OCI-LY7 (cell line): ENCODE results near the gene SMPDL3A.

Experiments
- CTCF ChIP-seq: fragments of 200-600 bp; sonication (generic); conservative IDR thresholded peaks from 2 replicates; pipeline ENCODE4 v1.5.1; 2014; ENCODE audit warnings: mild to moderate bottlenecking, antibody characterized with exemption, low read length, moderate library complexity, mixed read lengths
- EZH2phosphoT487 ChIP-seq: fragments of 200-600 bp; sonication (generic); IDR thresholded peaks from 2 replicates; pipeline ENCODE4 v1.6.1; 2018; ENCODE audit warnings: low read depth, borderline replicate concordance, mild to moderate bottlenecking, mixed run types, antibody characterized with exemption, low read length, moderate library complexity, mixed read lengths

DNA sequence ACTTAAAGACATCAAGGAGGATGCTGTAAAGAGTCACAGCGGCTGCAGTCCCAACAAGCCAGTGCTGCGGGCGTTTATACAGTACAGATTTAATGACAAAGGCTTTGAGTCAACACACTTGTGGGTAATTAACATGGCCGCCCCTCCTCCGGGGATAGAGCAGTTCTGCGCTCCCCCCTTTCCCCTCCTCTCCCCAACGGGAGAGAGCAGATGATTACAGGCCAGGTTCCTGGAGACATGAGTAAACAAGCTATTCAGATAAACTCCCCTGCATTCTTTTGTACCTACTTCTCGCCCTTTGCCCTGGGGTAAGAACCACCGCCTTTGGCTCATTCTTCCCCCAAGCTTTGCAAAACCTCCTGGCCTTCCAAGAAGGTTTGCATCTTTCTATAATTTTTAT, 33.2 kb upstream of the SMPDL3A start:
- TF ChIP-seq CTCF, result no peak
- no peak for TF ChIP-seq EZH2phosphoT487
